T follicular helper cell (primary cell): ENCODE results near the gene IFIT3.
"Not testable (repeated sequence)": the region's sequence is repeated elsewhere in the genome, so short reads cannot be mapped to it uniquely, and the experiment has no call there.

Experiments used
- DNase-seq: peaks from one replicate; pipeline ENCODE4 v3.0.0-alpha.2; 2020; ENCODE audit warnings: low read depth
- total RNA-seq, 2 experiments: gene quantifications; one replicate each; lab custom pipeline; 2026; lab: John Stamatoyannopoulos, UW

IFIT3 gene
- total RNA-seq = 27.7 to 97.1 reads per million in 2 experiments

- DNase-seq = no peak
These were observed at the start of gene IFIT3 for GRCh38 chr10:89327803-89328441. Gene IFIT3, plus strand, starts transcription at chr10:89327997. Its CDS starts 77 bp downstream, at chr10:89328074.

- DNase-seq = no peak
These were observed 49.7 kb upstream of the IFIT3 start for GRCh38 chr10:89278034-89278535.

- no peak for DNase-seq
These were observed 48.9 kb upstream of the IFIT3 start for GRCh38 chr10:89278900-89279392.

GRCh38 chr10:89279421-89279869 is 48.4 kb upstream of the IFIT3 start:
- DNase-seq = no peak

- DNase-seq = no peak
These were observed 47.3 kb upstream of the IFIT3 start for GRCh38 chr10:89280508-89280907.

- no peak for DNase-seq
These were observed 46.0 kb upstream of the IFIT3 start for GRCh38 chr10:89281606-89282395.

- no peak for DNase-seq
These were observed 44.5 kb upstream of the IFIT3 start for GRCh38 chr10:89283025-89283935.

- DNase-seq = no peak
These were observed 43.8 kb upstream of the IFIT3 start for GRCh38 chr10:89283936-89284475.

GRCh38 chr10:89284711-89285110 is 43.1 kb upstream of the IFIT3 start:
- not testable (repeated sequence) for DNase-seq

- not testable (repeated sequence) for DNase-seq
These were observed 42.5 kb upstream of the IFIT3 start for GRCh38 chr10:89285303-89285702.

- DNase-seq = no peak
These were observed 33.0 kb upstream of the IFIT3 start for GRCh38 chr10:89294721-89295239.

- no peak for DNase-seq
These were observed 32.2 kb upstream of the IFIT3 start for GRCh38 chr10:89295597-89295996.

GRCh38 chr10:89296220-89296648 is 31.6 kb upstream of the IFIT3 start:
- DNase-seq = no peak

GRCh38 chr10:89297356-89297755 is 30.4 kb upstream of the IFIT3 start:
- no peak for DNase-seq

GRCh38 chr10:89297791-89298190 is 30.0 kb upstream of the IFIT3 start:
- DNase-seq = no peak

GRCh38 chr10:89299031-89299430 is 28.8 kb upstream of the IFIT3 start:
- DNase-seq = no peak

- DNase-seq = no peak
These were observed 26.6 kb upstream of the IFIT3 start for GRCh38 chr10:89301232-89301631.

- DNase-seq = no peak
These were observed 25.9 kb upstream of the IFIT3 start, which contains the start of gene IFIT2 for GRCh38 chr10:89301721-89302445. Gene IFIT2, plus strand, starts transcription at chr10:89302046. Its CDS starts 78 bp downstream, at chr10:89302124.

GRCh38 chr10:89302625-89303024 is 25.2 kb upstream of the IFIT3 start:
- no peak for DNase-seq

- DNase-seq = no peak
These were observed 24.6 kb upstream of the IFIT3 start for GRCh38 chr10:89303161-89303560.
